Osteocyte (in vitro differentiated cells): ENCODE results near the gene CLECL1. TPM values are rescaled to one million over a fixed set of nuclear protein-coding genes. Genes with fewer than 3 reads are reported as not detected.

Experiments used
- DNase-seq: peaks from one replicate; pipeline ENCODE4 v3.0.0; 2021; ENCODE audit warnings: mixed read lengths; ENCODE audit not compliant: unreplicated experiment; ENCODE audit errors: extremely low spot score
- H3K27ac Mint-ChIP-seq: one replicate; pipeline ENCODE4 v1.8.0; 2021; ENCODE audit warnings: mild to moderate bottlenecking, mixed read lengths; ENCODE audit not compliant: unreplicated experiment
- H3K27me3 Mint-ChIP-seq: one replicate; pipeline ENCODE4 v1.8.0; 2021; ENCODE audit warnings: mixed read lengths; ENCODE audit not compliant: unreplicated experiment
- H3K36me3 Mint-ChIP-seq: one replicate; pipeline ENCODE4 v1.8.0; 2021; ENCODE audit warnings: mixed read lengths; ENCODE audit not compliant: unreplicated experiment
- H3K4me1 Mint-ChIP-seq: one replicate; pipeline ENCODE4 v1.8.0; 2021; ENCODE audit warnings: mixed read lengths; ENCODE audit not compliant: unreplicated experiment
- H3K4me3 Mint-ChIP-seq: one replicate; pipeline ENCODE4 v1.8.0; 2021; ENCODE audit warnings: mild to moderate bottlenecking, moderate library complexity, mixed read lengths; ENCODE audit not compliant: unreplicated experiment
- H3K9me3 Mint-ChIP-seq: one replicate; pipeline ENCODE4 v1.8.0; 2021; ENCODE audit warnings: mixed read lengths; ENCODE audit not compliant: unreplicated experiment
- CTCF ChIP-seq: fragments of 200-600 bp; sonication (generic); IDR thresholded peaks from 2 replicates; pipeline ENCODE4 v1.5.0; 2021; ENCODE audit warnings: antibody characterized with exemption, mild to moderate bottlenecking, moderate library complexity
- total RNA-seq: library from RNA; stranded (reverse); gene quantifications from 2 replicates; pipeline ENCODE4 v1.2.1, GENCODE V29; 2021

Gene CLECL1
- total RNA-seq, 1 donor from 2014 or later = not detected

DNA sequence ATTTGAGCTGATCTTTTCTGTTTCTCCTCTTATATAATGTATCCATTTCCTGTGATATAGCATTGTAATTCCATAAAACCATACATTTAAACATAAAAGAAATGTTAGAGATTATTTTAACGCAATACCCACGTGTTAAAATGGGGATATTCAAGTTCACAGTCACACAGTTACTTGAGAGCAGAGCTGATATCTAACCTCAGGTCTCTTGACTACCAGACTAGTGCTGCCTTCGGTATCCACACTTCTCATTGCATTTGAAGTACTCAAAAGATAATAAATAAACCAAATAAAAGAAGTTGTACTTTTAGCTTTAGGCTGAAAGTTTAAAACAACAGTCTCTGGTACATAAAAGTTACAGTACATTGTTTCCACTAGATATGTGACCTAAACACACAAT is 2.9 kb downstream of the CLECL1 start:
- no peak overlapping the region for H3K27ac Mint-ChIP-seq
- no peaks in the 10 kb centered on the region for H3K4me1 Mint-ChIP-seq
- peaks cover 13% of the 10 kb centered on the region for H3K27me3 Mint-ChIP-seq
- no peaks in the 10 kb centered on the region for H3K9me3 Mint-ChIP-seq
- no peak for DNase-seq
- TF ChIP-seq CTCF = no peak
- H3K36me3 Mint-ChIP-seq = no peaks in the 10 kb centered on the region
- H3K4me3 Mint-ChIP-seq = no peak overlapping the region

- no peak overlapping the region for H3K27ac Mint-ChIP-seq
- no peak overlapping the region for H3K4me3 Mint-ChIP-seq
- no peaks in the 10 kb centered on the region for H3K4me1 Mint-ChIP-seq
These were observed 3.8 kb downstream of the CLECL1 start for GRCh38 chr12:9729082-9729481.

DNA sequence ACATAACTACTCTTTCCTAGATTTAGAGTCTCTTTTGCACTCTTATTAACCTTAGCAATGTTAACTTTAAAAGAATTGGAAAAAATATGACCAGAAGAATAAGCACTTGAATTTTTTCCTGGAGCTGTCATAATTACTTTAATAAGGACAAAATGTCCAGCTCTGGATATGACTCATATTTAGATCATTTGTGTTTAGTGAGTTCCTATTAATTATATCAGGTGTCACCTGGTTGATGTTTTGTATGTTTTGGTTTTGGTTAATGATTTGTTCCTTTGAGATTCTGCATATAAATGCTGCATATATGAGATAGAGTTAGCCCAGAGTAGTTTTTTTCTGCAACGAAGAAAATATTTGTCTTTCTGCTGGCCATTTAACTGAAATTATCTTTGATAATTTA is 5.1 kb downstream of the CLECL1 start:
- TF ChIP-seq CTCF = no peak
- H3K36me3 Mint-ChIP-seq = no peaks in the 10 kb centered on the region
- no peaks in the 10 kb centered on the region for H3K9me3 Mint-ChIP-seq
- no peak overlapping the region for H3K27ac Mint-ChIP-seq
- H3K27me3 Mint-ChIP-seq = peaks cover 24% of the 10 kb centered on the region
- H3K4me3 Mint-ChIP-seq = no peak overlapping the region
- DNase-seq = no peak
- no peaks in the 10 kb centered on the region for H3K4me1 Mint-ChIP-seq

More at GRCh38 chr12:9729082-9729481, 3.8 kb downstream of the CLECL1 start:
- no peaks in the 10 kb centered on the region for H3K36me3 Mint-ChIP-seq
- H3K27me3 Mint-ChIP-seq = peaks cover 19% of the 10 kb centered on the region
- TF ChIP-seq CTCF = no peak
- H3K9me3 Mint-ChIP-seq = no peaks in the 10 kb centered on the region
- DNase-seq = no peak

- Mint-ChIP-seq H3K4me3 (no peak overlapping the region), H3K36me3 (no peaks in the 10 kb centered on the region), H3K4me1 (no peaks in the 10 kb centered on the region), H3K27ac (no peak overlapping the region), H3K9me3 (no peaks in the 10 kb centered on the region), H3K27me3 (peaks cover 39% of the 10 kb centered on the region)
- no peak for DNase-seq
- TF ChIP-seq CTCF = no peak
These were observed 7.6 kb downstream of the CLECL1 start for GRCh38 chr12:9725213-9725870.

DNA sequence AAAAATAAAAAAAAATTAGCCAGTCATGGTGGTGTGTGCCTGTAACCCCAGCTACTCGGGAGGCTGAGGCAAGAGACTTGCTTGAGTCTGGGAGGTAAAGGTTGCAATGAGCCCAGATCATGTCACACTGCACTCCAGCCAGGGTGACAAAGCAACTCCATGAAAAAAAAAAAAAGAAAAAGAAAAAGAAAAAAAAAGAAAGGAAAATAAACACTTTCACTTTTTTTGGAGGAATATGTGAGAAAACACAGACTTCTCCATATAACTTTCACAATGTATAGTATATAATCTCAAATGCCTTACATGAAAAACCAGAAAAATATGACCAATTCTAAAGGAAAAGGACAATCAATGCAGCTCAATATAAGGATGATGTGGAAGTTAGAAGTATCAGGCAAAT is 8.9 kb downstream of the CLECL1 start:
- Mint-ChIP-seq H3K9me3 (no peaks in the 10 kb centered on the region), H3K36me3 (no peaks in the 10 kb centered on the region), H3K4me1 (no peaks in the 10 kb centered on the region), H3K27me3 (peaks cover 39% of the 10 kb centered on the region), H3K4me3 (no peak overlapping the region), H3K27ac (no peak overlapping the region)
- no peak for TF ChIP-seq CTCF
- DNase-seq = no peak
